Measurements from ENCODE around the gene EIF2AK2.
A peak's percentile ranks its signal among the peaks of the same experiment; 100 is the strongest.

Gene EIF2AK2

DNA sequence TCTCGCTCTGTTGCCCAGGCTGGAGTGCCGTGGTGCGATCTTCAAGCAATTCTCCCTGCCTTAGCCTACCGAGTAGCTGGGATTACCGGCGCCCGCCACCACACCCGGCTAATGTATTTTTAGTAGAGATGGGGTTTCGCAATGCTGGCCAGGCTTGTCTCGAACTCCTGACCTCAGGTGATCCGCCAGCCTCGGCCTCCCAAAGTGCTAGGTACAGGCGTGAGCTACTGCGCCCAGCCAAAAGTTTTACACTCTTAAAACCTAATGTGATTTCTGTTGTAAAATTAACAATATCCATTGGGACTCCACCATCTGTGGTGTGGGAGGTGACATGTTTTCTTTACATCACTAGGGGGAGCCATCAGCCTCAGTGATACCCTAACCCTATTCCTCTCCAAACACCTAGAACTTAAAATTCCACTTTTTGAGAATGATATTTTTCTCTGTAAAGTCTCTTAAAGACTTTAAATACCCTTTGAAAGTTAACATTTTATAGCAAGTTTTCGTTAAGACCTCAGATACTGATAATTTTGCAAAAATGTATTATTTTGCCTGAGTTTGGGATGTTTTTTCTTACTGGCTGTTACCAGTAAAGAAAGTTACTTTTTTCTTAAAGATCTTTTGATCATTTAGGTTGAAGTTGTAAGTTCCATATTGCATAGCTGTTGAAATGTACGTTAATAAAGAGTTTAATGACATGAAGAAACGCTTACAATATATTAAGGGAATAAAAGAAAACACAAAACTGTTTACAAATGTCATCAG is 11.6 kb upstream of the EIF2AK2 start:
- DNase-seq = no peak

DNA sequence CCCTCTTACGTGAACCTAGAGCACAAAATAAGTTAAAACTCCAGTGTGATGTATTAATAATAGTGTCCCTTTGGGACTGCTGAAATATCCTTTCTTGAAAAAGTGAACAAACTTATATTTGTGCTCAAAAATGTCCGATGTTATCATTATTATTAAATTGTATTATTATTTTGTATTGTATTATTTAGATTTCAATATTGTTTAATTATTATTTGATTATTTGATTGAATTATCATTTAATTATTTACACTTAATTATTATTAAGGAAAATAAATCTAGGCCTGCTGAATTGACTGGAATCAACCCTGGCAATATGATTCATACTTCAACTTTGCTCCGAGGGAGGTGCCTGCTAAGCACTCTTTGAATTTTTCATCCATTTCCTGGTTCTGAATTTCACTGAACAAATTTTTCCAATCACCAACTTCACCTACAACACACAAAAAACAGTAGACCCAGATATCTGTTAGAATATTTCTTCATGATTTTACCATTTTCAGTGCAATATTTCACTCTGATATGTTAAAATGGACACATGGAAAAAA is 10.9 kb upstream of the EIF2AK2 start:
- DNase-seq = no peak

DNA sequence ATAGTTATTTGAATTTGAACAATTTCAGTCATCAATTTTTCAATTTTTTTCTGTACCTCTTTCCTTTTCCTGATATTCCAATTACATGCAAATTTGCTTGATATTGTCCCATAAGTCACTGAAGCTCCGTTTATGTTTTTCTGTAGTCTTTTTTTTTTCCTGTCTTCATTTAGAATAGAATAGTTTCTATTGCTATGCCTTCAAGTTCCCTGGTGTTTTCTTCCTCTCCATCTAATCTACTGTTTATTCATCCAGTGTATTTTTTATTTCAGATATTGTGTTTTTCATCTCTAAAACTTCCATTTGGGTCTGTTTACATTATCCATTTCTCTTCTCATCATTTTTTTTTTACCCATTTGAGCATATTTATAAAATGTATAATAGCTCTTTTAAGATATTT is 8.0 kb upstream of the EIF2AK2 start:
- DNase-seq = no peak

DNA sequence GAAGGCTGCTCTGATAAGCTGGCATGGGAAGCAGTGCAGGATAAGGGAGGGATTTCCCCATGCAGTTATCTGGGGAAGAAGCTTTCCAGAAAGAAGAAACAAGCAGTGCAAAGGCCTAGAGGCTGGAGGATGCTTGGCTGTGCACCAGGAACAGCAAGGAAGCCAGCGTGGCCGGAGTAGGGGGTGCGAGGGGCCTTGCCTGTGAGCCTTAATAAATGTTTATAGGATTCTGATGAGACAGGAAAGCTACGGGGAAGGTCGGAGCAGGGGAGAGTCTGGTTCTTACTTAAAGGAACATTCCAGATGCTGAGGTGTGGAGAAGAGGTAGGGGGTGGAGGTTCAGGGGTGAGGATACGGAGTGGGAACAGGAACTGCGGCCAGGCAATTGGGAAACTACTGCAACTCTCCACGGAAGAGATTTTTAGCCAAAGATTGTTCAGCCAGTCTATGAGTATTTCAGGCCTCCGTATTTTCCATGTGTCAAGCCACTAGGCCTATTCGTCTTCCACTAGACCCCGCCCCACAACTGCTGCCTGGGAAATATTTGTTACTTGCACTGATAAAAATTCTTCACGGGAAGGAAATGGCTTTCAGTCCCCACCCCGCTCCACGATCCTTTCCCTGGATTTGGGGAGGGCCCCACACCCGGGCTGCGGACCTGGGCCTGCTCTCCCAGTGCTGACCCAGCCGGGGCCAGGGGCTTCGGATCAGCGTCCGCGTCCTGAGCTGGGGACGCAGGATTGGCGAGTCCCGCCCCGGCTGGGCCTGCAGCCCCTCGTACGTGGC is 516 bp downstream of the EIF2AK2 start:
- peak; percentile 20 for DNase-seq

DNA sequence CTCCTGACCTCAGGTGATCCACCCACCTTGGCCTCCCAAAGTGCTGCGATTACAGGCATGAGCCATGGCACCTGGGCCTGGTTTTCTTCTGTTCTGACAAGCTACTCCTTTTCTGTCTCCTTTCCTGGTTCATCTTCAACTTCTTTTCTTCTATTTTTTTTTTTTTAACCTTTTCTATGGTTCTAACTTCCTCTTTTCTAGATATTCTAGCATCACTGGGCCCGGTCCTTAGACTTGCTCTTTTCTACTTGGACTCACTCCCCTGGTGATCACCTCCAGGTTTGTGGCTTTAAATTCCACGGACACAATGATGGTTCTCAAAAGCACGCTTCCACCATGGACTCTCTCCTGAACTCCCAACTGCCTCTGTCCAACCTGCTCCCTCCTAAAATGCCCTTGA is 2.0 kb downstream of the EIF2AK2 start:
- no peak for DNase-seq

DNA sequence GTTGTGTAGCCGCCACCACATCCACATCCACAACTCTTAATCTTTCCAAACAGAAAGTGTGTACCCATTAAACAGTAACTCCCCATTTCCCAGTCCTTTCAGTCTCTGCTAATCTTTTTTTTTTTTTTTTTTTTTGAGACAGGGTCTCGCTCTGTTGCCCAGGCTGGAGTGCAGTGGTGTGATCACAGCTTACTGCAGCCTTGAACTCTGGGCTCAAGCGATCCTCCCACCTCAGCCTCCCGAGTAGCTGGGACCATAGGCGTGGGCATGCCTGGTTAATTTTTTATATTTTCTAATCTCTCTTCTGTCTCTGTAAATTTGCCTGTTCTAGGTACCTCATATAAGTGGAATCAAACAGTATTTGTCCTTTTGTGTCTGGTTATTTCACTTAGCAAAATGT is 3.6 kb downstream of the EIF2AK2 start:
- no peak for DNase-seq

DNA sequence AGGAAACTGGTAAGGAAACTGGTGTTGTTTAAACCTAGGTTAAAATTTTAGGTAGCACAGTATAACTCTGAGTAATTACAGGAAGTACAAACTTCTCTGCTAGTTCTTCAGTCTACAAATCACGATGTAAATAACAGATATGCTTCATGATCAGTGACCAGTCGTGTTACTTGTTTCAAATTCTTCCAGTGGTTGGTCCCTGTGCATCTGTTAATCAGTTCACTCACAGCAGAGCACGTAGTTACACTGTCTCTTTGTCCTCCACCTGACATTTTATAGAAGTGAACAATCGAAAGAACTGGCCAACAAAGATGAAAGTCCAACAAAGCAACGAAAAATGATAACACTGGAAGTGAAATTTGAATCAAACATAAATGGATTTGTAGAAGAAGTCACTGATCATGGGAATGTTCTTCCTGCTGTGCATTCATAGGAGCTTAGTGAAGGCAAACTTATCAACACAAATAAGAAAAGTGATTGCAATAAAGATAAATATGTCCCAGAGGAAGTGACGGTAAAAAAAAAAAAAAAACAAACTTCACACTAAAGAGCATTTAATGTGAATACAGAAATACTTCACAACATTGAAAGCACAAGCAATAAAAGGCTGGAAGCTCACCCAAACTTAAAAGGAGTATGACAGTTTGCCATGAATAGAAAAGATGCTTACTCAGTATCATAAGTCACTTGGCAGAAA is 7.0 kb downstream of the EIF2AK2 start:
- DNase-seq = no peak

DNA sequence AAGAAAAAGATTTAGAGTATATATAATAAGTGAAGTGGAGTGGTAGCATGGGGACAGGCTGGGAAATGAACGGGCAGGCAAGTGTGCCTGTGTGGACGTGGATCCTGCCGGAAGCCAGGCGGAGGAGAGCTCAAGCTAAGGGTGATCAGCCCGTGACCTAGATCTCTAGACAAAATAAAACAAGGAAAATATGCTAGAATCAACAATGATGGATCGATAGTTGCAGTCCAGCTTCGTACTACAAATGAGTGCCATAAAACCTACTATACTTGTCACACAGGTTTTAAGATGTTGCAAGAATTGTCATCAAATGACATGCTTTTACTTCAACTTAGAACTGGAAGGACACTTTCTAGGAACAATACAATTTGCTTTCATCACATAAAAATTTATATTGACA is 8.5 kb downstream of the EIF2AK2 start:
- DNase-seq = no peak

DNA sequence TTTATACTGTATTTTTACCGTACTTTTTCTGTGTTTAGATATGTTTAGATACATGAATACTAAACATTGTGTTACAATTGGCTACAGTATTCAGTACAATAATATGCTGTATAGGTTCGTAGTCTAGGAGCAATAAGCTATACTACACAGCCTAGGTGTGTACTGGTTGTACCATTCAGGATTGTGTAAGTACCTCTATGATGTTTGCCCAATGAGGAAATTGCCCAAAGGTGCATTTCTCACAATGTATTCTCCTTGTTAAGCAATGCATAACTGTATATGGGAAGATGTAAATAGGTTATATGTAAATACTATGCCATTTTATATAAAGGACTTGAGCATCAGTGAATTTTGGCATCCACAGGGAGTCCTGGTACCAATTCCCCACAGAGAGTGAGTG is 10.7 kb downstream of the EIF2AK2 start:
- no peak for DNase-seq

DNA sequence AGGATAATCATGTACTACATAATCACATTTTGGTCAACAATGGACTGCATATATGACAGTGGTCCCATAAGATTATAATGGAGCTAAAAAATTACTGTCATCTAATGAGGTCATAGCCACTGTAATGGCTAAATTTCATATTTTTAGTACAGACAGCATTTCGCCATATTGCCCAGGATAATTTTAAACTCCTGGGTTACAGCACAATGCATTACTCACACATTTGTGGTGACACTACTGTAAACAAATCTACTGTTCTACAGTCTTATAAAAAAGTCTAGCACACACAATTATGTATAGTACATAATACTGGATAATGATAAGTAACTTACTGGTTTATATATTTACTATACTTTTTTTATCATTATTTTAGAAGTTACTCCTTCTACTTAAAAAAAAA is 12.8 kb downstream of the EIF2AK2 start:
- DNase-seq = no peak

DNA sequence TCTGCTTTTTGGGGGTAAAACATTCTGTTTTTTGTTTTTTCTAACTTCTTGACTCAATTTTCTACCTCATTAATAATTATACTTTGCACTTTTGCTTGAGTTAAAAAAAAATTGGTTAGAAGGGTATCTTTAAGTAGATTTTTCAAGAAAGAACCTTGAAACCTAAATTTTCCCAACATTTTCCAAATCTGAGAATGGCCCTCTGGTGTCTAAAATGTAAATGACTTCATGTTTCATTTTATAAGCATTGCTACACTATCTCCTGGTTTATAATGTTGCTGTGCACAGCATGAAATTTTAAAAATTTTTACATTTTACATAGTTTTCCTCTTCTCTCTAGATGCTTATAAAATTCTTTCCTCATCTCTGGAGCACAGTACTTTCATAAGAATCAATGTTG is 14.2 kb downstream of the EIF2AK2 start:
- no peak for DNase-seq

DNA sequence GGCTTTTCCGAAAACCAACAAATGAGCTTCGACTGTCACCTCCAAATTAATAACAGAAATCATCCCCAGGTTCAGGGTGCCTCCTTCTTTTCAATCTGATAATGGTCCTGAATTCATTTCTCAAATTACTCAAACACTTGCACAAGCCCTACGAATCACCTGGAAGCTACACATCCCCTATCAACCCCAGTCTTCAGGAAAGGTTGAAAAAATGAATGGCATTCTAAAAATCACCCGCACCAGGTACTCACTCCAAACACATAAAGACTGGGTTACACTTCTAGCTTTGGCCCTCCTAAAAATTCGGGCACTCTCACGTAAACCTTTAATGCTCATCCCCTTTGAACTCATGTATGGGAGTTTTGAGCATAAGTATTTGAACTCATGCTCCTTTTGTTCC is 23.9 kb downstream of the EIF2AK2 start:
- no peak for DNase-seq

DNA sequence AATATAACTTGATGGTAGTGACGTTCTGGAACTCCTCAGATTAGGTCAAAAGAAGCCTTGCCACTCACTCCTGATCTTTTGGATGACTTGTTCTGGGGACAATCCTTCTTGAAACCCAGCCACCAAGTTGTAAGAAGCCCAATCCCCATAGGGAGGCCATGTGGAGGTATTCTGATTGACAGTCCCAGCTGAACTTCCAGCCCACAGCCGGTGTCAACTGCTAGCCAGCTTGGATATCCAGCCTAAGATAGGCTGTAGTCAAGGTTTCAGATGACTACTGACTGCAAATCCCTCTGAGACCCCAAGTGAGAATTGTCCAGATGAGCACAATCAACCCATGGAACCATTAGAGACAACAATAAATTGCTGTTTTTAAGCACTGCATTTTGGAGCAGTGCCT is 31.4 kb downstream of the EIF2AK2 start:
- no peak for DNase-seq

DNA sequence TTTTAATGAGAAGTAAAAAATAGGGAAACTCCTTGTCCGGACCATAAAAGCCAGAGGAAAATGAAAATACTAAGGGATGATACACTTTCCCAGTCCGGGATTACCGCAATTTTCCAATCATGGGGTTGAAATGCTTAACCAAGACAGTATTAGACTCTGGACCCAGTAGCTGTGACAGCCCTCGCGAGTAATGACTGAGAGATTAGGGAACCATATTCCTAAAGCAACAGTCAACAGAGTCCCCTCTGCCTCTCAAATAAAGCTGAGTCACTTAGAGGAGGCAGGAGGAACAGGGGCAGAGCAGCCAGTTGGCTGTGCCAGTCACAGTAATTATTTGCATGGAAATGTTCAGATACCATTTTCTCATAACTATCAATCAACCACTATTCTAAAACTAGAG is 37.6 kb downstream of the EIF2AK2 start:
- DNase-seq = no peak

DNA sequence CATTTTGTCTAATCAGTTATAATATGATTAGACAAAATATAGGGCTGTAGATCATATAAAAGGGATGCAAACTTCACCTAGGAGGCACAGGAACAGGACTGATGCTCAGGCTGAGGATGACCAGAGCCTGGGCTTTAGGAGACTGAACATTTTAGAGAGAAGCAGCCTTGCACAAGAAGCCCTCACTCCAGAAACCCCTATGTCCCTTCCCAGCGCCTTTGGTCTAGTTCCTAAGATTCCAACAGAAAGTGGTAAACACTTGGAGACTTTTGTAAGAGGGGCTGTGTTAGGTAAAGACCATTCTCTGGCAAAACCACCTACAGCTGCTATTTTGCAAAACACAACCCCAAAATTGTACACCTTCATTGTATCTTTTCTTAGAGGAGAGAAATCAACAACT is 39.2 kb downstream of the EIF2AK2 start:
- DNase-seq = no peak

DNA sequence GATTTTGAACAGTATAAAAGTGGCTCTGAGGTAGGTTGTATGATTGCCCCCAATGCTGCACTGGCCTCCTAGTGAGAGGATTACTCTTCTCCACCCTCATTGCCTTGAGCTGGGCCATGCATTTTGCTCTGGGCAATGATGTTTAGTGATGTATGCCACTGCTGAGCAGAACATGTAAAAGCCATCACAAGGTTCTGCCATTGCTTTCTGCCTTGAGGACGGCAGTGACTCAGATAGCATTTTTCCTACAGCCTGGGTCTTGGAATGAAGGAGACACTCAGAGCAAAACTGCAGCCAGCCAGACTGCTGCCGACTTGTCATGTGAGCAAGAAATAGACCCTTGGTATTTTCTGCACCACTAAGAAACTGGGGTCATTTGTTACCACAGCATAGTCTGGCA is 44.8 kb downstream of the EIF2AK2 start:
- DNase-seq = no peak

DNA sequence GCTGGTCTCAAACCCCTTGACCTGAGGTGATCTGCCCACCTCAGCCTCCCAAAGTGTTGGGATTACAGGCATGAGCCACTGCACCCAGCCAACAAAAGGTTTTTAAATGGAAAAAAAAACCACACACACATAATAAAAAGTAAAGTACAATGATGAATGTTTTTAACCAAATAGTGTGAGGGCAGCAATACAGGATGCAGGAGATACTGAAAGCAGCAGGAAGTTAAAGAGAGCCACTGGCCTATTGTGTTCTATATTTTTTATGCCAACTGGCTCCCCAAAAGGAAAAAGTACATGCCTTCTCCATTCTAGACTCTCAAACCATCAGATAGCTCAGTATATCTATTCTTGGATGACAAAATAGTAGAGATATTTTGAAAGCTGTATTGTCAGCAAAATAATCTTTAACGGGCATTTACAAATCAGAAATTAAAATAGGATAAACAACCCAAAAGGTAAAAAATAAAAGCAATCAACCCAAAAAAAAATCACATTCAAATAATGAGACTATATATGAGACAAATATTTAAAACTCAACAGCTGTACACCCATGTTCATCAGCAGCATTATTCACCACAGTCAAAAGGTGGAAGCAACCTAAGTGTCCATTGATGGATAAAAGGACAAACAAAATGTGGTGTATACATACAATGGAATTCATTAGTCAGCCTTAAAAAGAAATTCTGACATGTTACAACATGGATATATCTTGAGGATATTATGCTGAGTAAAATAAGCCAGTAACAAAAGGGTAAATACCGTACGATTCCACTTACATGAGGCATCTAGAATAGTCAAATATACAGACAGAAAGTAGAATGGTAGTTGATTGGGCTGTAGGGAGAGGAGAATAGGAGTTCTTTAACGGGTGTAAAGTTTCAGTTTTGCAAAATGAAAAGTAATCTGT is 46.2 kb downstream of the EIF2AK2 start:
- DNase-seq = no peak

DNA sequence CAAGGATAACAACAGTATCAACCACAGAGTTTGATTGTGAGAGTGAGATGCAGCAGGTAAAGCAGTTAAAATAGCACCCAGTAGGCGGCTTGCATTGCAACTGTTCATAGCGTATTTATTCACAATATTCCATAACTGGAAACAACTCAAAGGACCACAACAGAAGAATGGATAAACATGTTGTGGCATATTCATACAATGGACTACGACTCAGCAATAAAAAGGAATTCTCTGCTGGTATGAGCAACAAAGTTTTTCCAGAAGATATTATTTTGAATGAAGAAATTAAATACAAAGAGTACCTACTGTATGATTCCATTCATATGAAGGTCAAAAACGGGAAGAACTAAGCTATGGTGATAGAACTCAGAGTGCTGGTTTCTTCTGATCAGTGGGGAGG is 47.3 kb downstream of the EIF2AK2 start:
- DNase-seq = no peak

DNA sequence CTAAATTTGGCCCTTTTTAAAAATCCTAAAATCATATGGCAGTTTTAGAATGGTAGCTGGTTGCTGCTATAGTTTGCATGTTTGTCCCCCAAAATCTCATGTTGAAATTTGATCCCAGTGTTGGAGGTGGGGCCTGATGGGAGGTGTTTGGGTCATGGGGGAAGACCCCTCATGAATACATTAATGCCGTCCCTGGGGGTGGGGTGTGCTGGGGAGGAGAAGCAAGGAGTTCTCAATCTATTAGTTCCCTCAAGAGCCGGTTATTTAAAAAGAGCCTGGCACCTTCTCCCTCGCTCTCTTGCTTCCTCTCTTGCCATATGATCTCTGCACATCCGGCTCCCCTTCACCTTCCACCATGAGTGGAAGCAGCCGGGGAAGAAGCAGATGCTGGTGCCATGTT is 51.6 kb downstream of the EIF2AK2 start:
- DNase-seq = no peak

DNA sequence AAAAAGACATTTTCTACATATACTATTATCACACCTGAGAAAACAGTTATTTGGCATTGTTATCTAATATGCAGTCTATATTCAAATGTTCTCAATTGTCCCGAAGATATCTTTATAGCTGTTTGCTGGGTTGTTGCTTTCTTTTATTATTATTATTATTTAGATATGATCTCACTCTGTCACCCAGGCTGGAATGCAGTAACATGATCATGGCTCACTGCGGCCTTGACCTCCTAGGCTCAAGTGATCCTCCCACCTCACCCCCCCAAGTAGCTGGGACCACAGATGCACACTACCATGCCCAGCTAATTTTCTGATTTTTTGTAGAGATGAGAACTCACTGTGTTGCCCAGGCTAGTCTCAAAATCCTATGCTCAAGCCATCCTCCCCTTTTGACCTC is 52.6 kb downstream of the EIF2AK2 start:
- DNase-seq = no peak

DNA sequence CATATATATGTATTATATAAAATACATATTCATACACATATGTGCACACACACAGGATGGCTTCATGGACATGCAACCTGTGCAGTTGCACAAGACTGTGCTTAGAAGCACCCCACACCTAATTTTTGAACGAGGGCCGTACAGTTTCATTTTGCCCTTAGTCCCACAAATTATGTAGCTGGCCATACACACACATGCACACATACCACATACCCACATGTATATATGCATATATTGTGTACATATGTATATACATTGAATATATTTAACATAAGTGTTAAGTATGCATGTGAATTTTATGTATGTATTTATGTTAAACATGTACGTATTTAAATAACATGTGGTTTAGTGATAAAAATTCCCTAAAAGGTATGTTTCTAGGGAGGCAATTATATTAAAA is 54.2 kb downstream of the EIF2AK2 start:
- DNase-seq = no peak

DNA sequence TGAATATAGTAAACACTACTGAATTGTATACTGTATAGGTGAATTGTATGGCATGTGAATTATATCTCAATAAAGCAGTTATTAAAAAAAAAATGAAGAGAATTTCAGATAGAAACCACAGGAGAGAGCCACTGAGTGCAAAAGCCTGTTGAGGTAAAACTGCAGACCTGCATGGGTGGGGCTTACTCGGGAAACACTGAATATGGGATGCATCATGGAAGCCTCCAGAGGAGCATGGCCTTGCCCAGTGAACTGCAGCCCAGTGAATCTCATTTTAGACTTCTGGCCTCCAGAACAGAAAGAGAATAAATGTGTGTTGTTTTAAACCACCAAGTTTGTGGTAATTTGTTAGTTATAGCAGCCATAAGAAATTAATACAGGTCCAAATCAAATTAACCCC is 56.7 kb downstream of the EIF2AK2 start:
- no peak for DNase-seq

Measured in stimulated activated CD4-positive, alpha-beta T cell treated with anti-CD3 and anti-CD28 coated beads, Interleukin-12 subunit alpha, Interleukin-12 subunit beta, amount 100 ng/mL, for 4 hours (primary cell).